Limb (tissue), 2 donors: ENCODE measurements around the gene PLEK2.
"Not testable (repeated sequence)": the region's sequence is repeated elsewhere in the genome, so short reads cannot be mapped to it uniquely, and the experiment has no call there.

ENCODE experiments used
- DNase-seq, 2 donors: peaks; one replicate each; pipeline ENCODE4 v3.0.0-alpha.2; 2016; ENCODE audit errors: extremely low spot score in 2 of 2

The PLEK2 gene

GRCh38 chr14:67411820-67412421 is at the start of gene PLEK2:
Gene PLEK2 (minus strand): TSS chr14:67412165. CDS start chr14:67412059, 106 bp downstream.
- peak in 1 of 2 donors; percentile 49 for DNase-seq

- no peak for DNase-seq
Observed at GRCh38 chr14:67461341-67461985, 49.5 kb upstream of the PLEK2 start.

- DNase-seq = no peak
Observed at GRCh38 chr14:67459336-67459735, 47.4 kb upstream of the PLEK2 start.

GRCh38 chr14:67457782-67458181 is 45.8 kb upstream of the PLEK2 start:
- DNase-seq = peak in 1 of 2 donors; percentile 38

GRCh38 chr14:67456732-67457131 is 44.8 kb upstream of the PLEK2 start:
- DNase-seq = no peak

- DNase-seq = no peak
Observed at GRCh38 chr14:67453575-67454300, 41.8 kb upstream of the PLEK2 start.

- not testable (repeated sequence) for DNase-seq
Observed at GRCh38 chr14:67451667-67452066, 39.7 kb upstream of the PLEK2 start.

- no peak for DNase-seq
Observed at GRCh38 chr14:67449096-67449495, 37.1 kb upstream of the PLEK2 start.

GRCh38 chr14:67447033-67447381 is 35.0 kb upstream of the PLEK2 start:
- DNase-seq = no peak

- no peak for DNase-seq
Observed at GRCh38 chr14:67446371-67447032, 34.5 kb upstream of the PLEK2 start.

- DNase-seq = no peak
Observed at GRCh38 chr14:67444395-67444794, 32.4 kb upstream of the PLEK2 start.

GRCh38 chr14:67442139-67442906 is 30.4 kb upstream of the PLEK2 start:
- DNase-seq = no peak

GRCh38 chr14:67441672-67442071 is 29.7 kb upstream of the PLEK2 start:
- DNase-seq = no peak

GRCh38 chr14:67441256-67441655 is 29.3 kb upstream of the PLEK2 start:
- no peak for DNase-seq

- no peak for DNase-seq
Observed at GRCh38 chr14:67440513-67440912, 28.5 kb upstream of the PLEK2 start.

GRCh38 chr14:67438969-67439368 is 27.0 kb upstream of the PLEK2 start:
- no peak for DNase-seq

GRCh38 chr14:67436006-67436866 is 24.3 kb upstream of the PLEK2 start:
- DNase-seq = no peak

GRCh38 chr14:67435603-67436002 is 23.6 kb upstream of the PLEK2 start:
- no peak for DNase-seq

GRCh38 chr14:67432050-67432564 is 20.1 kb upstream of the PLEK2 start:
- no peak for DNase-seq

GRCh38 chr14:67429510-67430205 is 17.7 kb upstream of the PLEK2 start:
- DNase-seq = peak in 1 of 2 donors; percentile 11
